Activated naive CD8-positive, alpha-beta T cell (primary cell): ENCODE measurements around the gene TAF5L.

Experiments
- H3K27ac Mint-ChIP-seq: one replicate; pipeline ENCODE4 v1.8.0; 2021; ENCODE audit warnings: mixed read lengths
- H3K27me3 Mint-ChIP-seq: one replicate; pipeline ENCODE4 v1.8.0; 2021; ENCODE audit warnings: mixed read lengths
- H3K36me3 Mint-ChIP-seq: one replicate; pipeline ENCODE4 v1.8.0; 2021; ENCODE audit warnings: mixed read lengths
- H3K4me1 Mint-ChIP-seq: one replicate; pipeline ENCODE4 v1.8.0; 2021; ENCODE audit warnings: low read depth, mixed read lengths
- H3K4me3 Mint-ChIP-seq: one replicate; pipeline ENCODE4 v1.8.0; 2021; ENCODE audit warnings: mild to moderate bottlenecking, mixed read lengths
- H3K9me3 Mint-ChIP-seq: one replicate; pipeline ENCODE4 v1.8.0; 2021; ENCODE audit warnings: low read depth, mixed read lengths

The TAF5L gene

GRCh38 chr1:229651546-229651945, 25.6 kb upstream of the TAF5L start:
- Mint-ChIP-seq H3K9me3 (no peaks in the 10 kb centered on the region), H3K27ac (no peak overlapping the region), H3K27me3 (no peaks in the 10 kb centered on the region), H3K4me3 (no peak overlapping the region), H3K4me1 (no peaks in the 10 kb centered on the region), H3K36me3 (peaks cover 6% of the 10 kb centered on the region)

- Mint-ChIP-seq H3K4me3 (no peak overlapping the region), H3K36me3 (peaks cover 6% of the 10 kb centered on the region), H3K4me1 (no peaks in the 10 kb centered on the region), H3K9me3 (no peaks in the 10 kb centered on the region), H3K27me3 (no peaks in the 10 kb centered on the region), H3K27ac (no peak overlapping the region)
Measured at GRCh38 chr1:229650045-229650444, 24.1 kb upstream of the TAF5L start.

- no peak overlapping the region for H3K4me3 Mint-ChIP-seq
- H3K4me1 Mint-ChIP-seq, result no peaks in the 10 kb centered on the region
- H3K36me3 Mint-ChIP-seq, result peaks cover 6% of the 10 kb centered on the region
- no peaks in the 10 kb centered on the region for H3K27me3 Mint-ChIP-seq
- no peak overlapping the region for H3K27ac Mint-ChIP-seq
- no peaks in the 10 kb centered on the region for H3K9me3 Mint-ChIP-seq
Measured at GRCh38 chr1:229648406-229648805, 22.5 kb upstream of the TAF5L start.

GRCh38 chr1:229645324-229645993, 19.5 kb upstream of the TAF5L start:
- peaks cover 7% of the 10 kb centered on the region for H3K36me3 Mint-ChIP-seq

GRCh38 chr1:229643996-229644745, 18.2 kb upstream of the TAF5L start:
- H3K4me1 Mint-ChIP-seq, result peaks cover 11% of the 10 kb centered on the region
- H3K36me3 Mint-ChIP-seq, result peaks cover 7% of the 10 kb centered on the region
- H3K4me3 Mint-ChIP-seq, result no peak overlapping the region
- H3K27ac Mint-ChIP-seq, result no peak overlapping the region
- H3K9me3 Mint-ChIP-seq, result no peaks in the 10 kb centered on the region
- H3K27me3 Mint-ChIP-seq, result no peaks in the 10 kb centered on the region

More at GRCh38 chr1:229645324-229645993, 19.5 kb upstream of the TAF5L start:
- Mint-ChIP-seq H3K9me3 (no peaks in the 10 kb centered on the region), H3K4me1 (peaks cover 4% of the 10 kb centered on the region), H3K27me3 (no peaks in the 10 kb centered on the region), H3K4me3 (no peak overlapping the region), H3K27ac (peak overlapping the region; percentile 34)

- no peaks in the 10 kb centered on the region for H3K27me3 Mint-ChIP-seq
- no peak overlapping the region for H3K4me3 Mint-ChIP-seq
- H3K4me1 Mint-ChIP-seq, result peaks cover 18% of the 10 kb centered on the region
- no peaks in the 10 kb centered on the region for H3K9me3 Mint-ChIP-seq
- H3K36me3 Mint-ChIP-seq, result peaks cover 2% of the 10 kb centered on the region
- no peak overlapping the region for H3K27ac Mint-ChIP-seq
Measured at GRCh38 chr1:229642970-229643369, 17.0 kb upstream of the TAF5L start.

- Mint-ChIP-seq H3K4me3 (no peak overlapping the region), H3K27ac (no peak overlapping the region), H3K36me3 (peaks cover 2% of the 10 kb centered on the region), H3K4me1 (peaks cover 19% of the 10 kb centered on the region), H3K9me3 (no peaks in the 10 kb centered on the region), H3K27me3 (no peaks in the 10 kb centered on the region)
Measured at GRCh38 chr1:229642376-229642775, 16.5 kb upstream of the TAF5L start.

- Mint-ChIP-seq H3K4me3 (no peak overlapping the region), H3K4me1 (peaks cover 19% of the 10 kb centered on the region), H3K27me3 (no peaks in the 10 kb centered on the region), H3K27ac (no peak overlapping the region), H3K9me3 (no peaks in the 10 kb centered on the region), H3K36me3 (peaks cover 2% of the 10 kb centered on the region)
Measured at GRCh38 chr1:229641306-229641705, 15.4 kb upstream of the TAF5L start.

GRCh38 chr1:229640455-229640854, 14.5 kb upstream of the TAF5L start:
- H3K36me3 Mint-ChIP-seq, result peaks cover 2% of the 10 kb centered on the region
- H3K9me3 Mint-ChIP-seq, result no peaks in the 10 kb centered on the region
- H3K4me3 Mint-ChIP-seq, result no peak overlapping the region
- peaks cover 19% of the 10 kb centered on the region for H3K4me1 Mint-ChIP-seq
- H3K27ac Mint-ChIP-seq, result no peak overlapping the region
- H3K27me3 Mint-ChIP-seq, result no peaks in the 10 kb centered on the region

GRCh38 chr1:229637746-229638145, 11.8 kb upstream of the TAF5L start:
- H3K27me3 Mint-ChIP-seq, result no peaks in the 10 kb centered on the region
- H3K4me1 Mint-ChIP-seq, result peaks cover 19% of the 10 kb centered on the region
- H3K27ac Mint-ChIP-seq, result no peak overlapping the region
- no peak overlapping the region for H3K4me3 Mint-ChIP-seq
- H3K36me3 Mint-ChIP-seq, result peaks cover 5% of the 10 kb centered on the region
- H3K9me3 Mint-ChIP-seq, result no peaks in the 10 kb centered on the region

- Mint-ChIP-seq H3K27ac (no peak overlapping the region), H3K4me3 (no peak overlapping the region), H3K27me3 (no peaks in the 10 kb centered on the region), H3K4me1 (peaks cover 29% of the 10 kb centered on the region), H3K9me3 (no peaks in the 10 kb centered on the region), H3K36me3 (peaks cover 8% of the 10 kb centered on the region)
Measured at GRCh38 chr1:229636042-229636441, 10.1 kb upstream of the TAF5L start.

- Mint-ChIP-seq H3K27ac (no peak overlapping the region), H3K27me3 (no peaks in the 10 kb centered on the region), H3K36me3 (peaks cover 16% of the 10 kb centered on the region), H3K4me1 (peaks cover 41% of the 10 kb centered on the region), H3K9me3 (no peaks in the 10 kb centered on the region), H3K4me3 (no peak overlapping the region)
Measured at GRCh38 chr1:229631966-229632365, 6.0 kb upstream of the TAF5L start.

- Mint-ChIP-seq H3K4me1 (peaks cover 41% of the 10 kb centered on the region), H3K27ac (peak overlapping the region; percentile 18), H3K27me3 (no peaks in the 10 kb centered on the region), H3K36me3 (peaks cover 16% of the 10 kb centered on the region), H3K9me3 (no peaks in the 10 kb centered on the region), H3K4me3 (no peak overlapping the region)
Measured at GRCh38 chr1:229631148-229631547, 5.2 kb upstream of the TAF5L start.

GRCh38 chr1:229629261-229629660, 3.3 kb upstream of the TAF5L start:
- peaks cover 14% of the 10 kb centered on the region for H3K36me3 Mint-ChIP-seq
- no peak overlapping the region for H3K4me3 Mint-ChIP-seq
- no peaks in the 10 kb centered on the region for H3K9me3 Mint-ChIP-seq
- H3K27me3 Mint-ChIP-seq, result no peaks in the 10 kb centered on the region
- peaks cover 48% of the 10 kb centered on the region for H3K4me1 Mint-ChIP-seq
- H3K27ac Mint-ChIP-seq, result no peak overlapping the region

- Mint-ChIP-seq H3K36me3 (peaks cover 16% of the 10 kb centered on the region), H3K4me1 (peaks cover 61% of the 10 kb centered on the region), H3K27ac (peak overlapping the region; percentile 98), H3K4me3 (peak overlapping the region; percentile 99), H3K9me3 (no peaks in the 10 kb centered on the region), H3K27me3 (no peaks in the 10 kb centered on the region)
Measured at GRCh38 chr1:229627003-229627402, 1.1 kb upstream of the TAF5L start.
